C4-2B (cell line): ENCODE results near the gene RGS19.

ENCODE experiments used
- CTCF ChIP-seq: fragments of 450-650 bp; conservative IDR thresholded peaks from 2 replicates; pipeline ENCODE4 v1.5.1; 2017; ENCODE audit warnings: mild to moderate bottlenecking
- ZFX ChIP-seq: fragments of 450-650 bp; IDR thresholded peaks from 2 replicates; pipeline ENCODE4 v1.6.1; 2017

GRCh38 chr20:64037498-64038213 is 41.7 kb downstream of the RGS19 start:
- TF ChIP-seq CTCF, result no peak
- no peak for TF ChIP-seq ZFX
